GM12878 (cell line): ENCODE results near the gene PTPRN2. TPM values are rescaled to one million over a fixed set of nuclear protein-coding genes. Genes with fewer than 3 reads are reported as not detected.
"Not testable (repeated sequence)": the region's sequence is repeated elsewhere in the genome, so short reads cannot be mapped to it uniquely, and the experiment has no call there.

Source experiments
- ATAC-seq: fragments of 200-7000 bp; cut with Tn5 transposase; 3 replicates; pipeline ENCODE4 v1.9.1; 2020; ENCODE audit warnings: mild to moderate bottlenecking, moderate library complexity
- BruUV-seq: library from RNA; stranded (reverse); fragments of 400-500 nt; replicated peaks from 2 replicates; lab custom pipeline; 2021; lab: Mats Ljungman, UMichigan
- CTCF ChIA-PET: fragments of 300-600 bp; sonication (Branson Sonifier 250); formaldehyde crosslinking; extraction: SDS; loops from one replicate; lab custom pipeline; 2021; ENCODE audit warnings: inconsistent platforms; lab: Yijun Ruan, JAX
- POLR2A ChIA-PET: fragments of 350-600 bp; formaldehyde crosslinking; extraction: SDS; loops from one replicate; lab custom pipeline; 2021; ENCODE audit warnings: inconsistent platforms; lab: Charles Lee
- RAD21 ChIA-PET: fragments of 300-600 bp; sonication (Branson Sonifier 250); formaldehyde crosslinking; loops from one replicate; lab custom pipeline; 2023; ENCODE audit warnings: antibody characterized with exemption; ENCODE audit not compliant: unreplicated experiment; lab: Charles Lee
- SMC1A ChIA-PET: fragments of 300-600 bp; sonication (Branson Sonifier 250); formaldehyde crosslinking; loops from one replicate; lab custom pipeline; 2023; ENCODE audit not compliant: unreplicated experiment, uncharacterized antibody; lab: Charles Lee
- DNase-seq: peaks from one replicate; pipeline ENCODE4 v3.0.0-alpha.2; 2011; ENCODE audit warnings: low read depth, low spot score
- FAIRE-seq: peaks from 3 replicates; lab custom pipeline; 2011; peaks lifted over from hg19 to GRCh38; lab: Jason Lieb, UNC
- H2AFZ ChIP-seq: 2 replicates; pipeline ENCODE4 v1.6.0; 2011; ENCODE audit warnings: low read depth, low read length, control low read depth; ENCODE audit not compliant: control insufficient read depth
- H3K27ac ChIP-seq: 2 replicates; pipeline ENCODE4 v1.5.1; 2011; ENCODE audit warnings: control low read depth; ENCODE audit not compliant: control insufficient read depth, insufficient read depth
- H3K27me3 ChIP-seq, 2 experiments: replicated peaks in 1 of 2; 2 replicates each; pipeline versions ENCODE4 v1.6.0 to v1.6.1; 2011; ENCODE audit warnings: low read length in 1 of 2; ENCODE audit not compliant: control insufficient read depth in 2 of 2, insufficient read depth in 2 of 2
- H3K36me3 ChIP-seq, 2 experiments: 2 replicates each; pipeline ENCODE4 v1.5.1; 2011; ENCODE audit warnings: low read length in 1 of 2; ENCODE audit not compliant: control insufficient read depth in 2 of 2, insufficient read depth in 2 of 2
- H3K4me1 ChIP-seq: 2 replicates; pipeline ENCODE4 v1.6.1; 2011; ENCODE audit warnings: mild to moderate bottlenecking, low read length, moderate library complexity, mixed read lengths; ENCODE audit not compliant: control insufficient read depth, insufficient read depth
- H3K4me2 ChIP-seq: 2 replicates; pipeline ENCODE4 v1.6.0; 2011; ENCODE audit warnings: control low read depth; ENCODE audit not compliant: control insufficient read depth, insufficient read depth
- H3K4me3 ChIP-seq: fragments of 200-600 bp; sonication (generic); 2 replicates; pipeline ENCODE4 v1.5.1; 2016
- H3K79me2 ChIP-seq: 2 replicates; pipeline ENCODE4 v1.6.0; 2011; ENCODE audit warnings: low read length; ENCODE audit not compliant: control insufficient read depth, insufficient read depth
- H3K9ac ChIP-seq: 2 replicates; pipeline ENCODE4 v1.8.0; 2011; ENCODE audit warnings: low read length, control low read depth, mixed read lengths; ENCODE audit not compliant: control insufficient read depth, insufficient read depth
- H3K9me3 ChIP-seq: replicated peaks from 3 replicates; pipeline ENCODE4 v1.5.1; 2011; ENCODE audit warnings: mild to moderate bottlenecking, low read length; ENCODE audit not compliant: control insufficient read depth, insufficient read depth
- H4K20me1 ChIP-seq: 2 replicates; pipeline ENCODE4 v1.6.0; 2011; ENCODE audit not compliant: control insufficient read depth, insufficient read depth
- ESRRA ChIP-seq: IDR thresholded peaks from 2 replicates; pipeline ENCODE4 v1.6.1; 2012; ENCODE audit warnings: mild to moderate bottlenecking, low read length, improper control_type of control experiment
- ETV6 ChIP-seq, 2 experiments: fragments of 450-650 bp in 1 of 2; IDR thresholded peaks in 1 of 2; conservative IDR thresholded peaks in 1 of 2; 2 replicates each; pipeline ENCODE4 v1.6.1; 2014; ENCODE audit warnings: antibody characterized with exemption in 1 of 2, borderline replicate concordance in 1 of 2, low read depth in 1 of 2, mild to moderate bottlenecking in 1 of 2, moderate library complexity in 1 of 2
- IKZF1 ChIP-seq: fragments of 450-650 bp; conservative IDR thresholded peaks from 2 replicates; pipeline ENCODE4 v1.6.1; 2017; ENCODE audit warnings: antibody characterized with exemption, mild to moderate bottlenecking
- MEF2A ChIP-seq: IDR thresholded peaks from 2 replicates; pipeline ENCODE4 v1.6.1; 2011; ENCODE audit warnings: low read depth, mild to moderate bottlenecking, low read length, moderate library complexity; ENCODE audit not compliant: insufficient read depth
- MYB ChIP-seq: fragments of 150-350 bp; IDR thresholded peaks from 2 replicates; pipeline ENCODE4 v1.6.1; 2014; ENCODE audit warnings: mild to moderate bottlenecking, low read depth, low read length, borderline replicate concordance
- NR2C2 ChIP-seq: IDR thresholded peaks from 2 replicates; pipeline ENCODE4 v1.6.1; 2011; ENCODE audit warnings: borderline replicate concordance, low read depth; ENCODE audit not compliant: control insufficient read depth, insufficient read length
- RAD51 ChIP-seq: fragments of 450-650 bp; IDR thresholded peaks from 2 replicates; pipeline ENCODE4 v1.6.1; 2016; ENCODE audit warnings: moderate library complexity, mild to moderate bottlenecking, inconsistent platforms
- RCOR1 ChIP-seq: conservative IDR thresholded peaks from 2 replicates; pipeline ENCODE4 v1.6.1; 2012; ENCODE audit warnings: low read depth, low read length, improper control_type of control experiment
- SREBF1 ChIP-seq: IDR thresholded peaks from 2 replicates; pipeline ENCODE4 v1.6.1; 2012; ENCODE audit warnings: mild to moderate bottlenecking, low read length
- TBL1XR1 ChIP-seq: IDR thresholded peaks from 2 replicates; pipeline ENCODE4 v1.6.1; 2012; ENCODE audit warnings: low read depth, low read length, improper control_type of control experiment
- WGBS: methylation state at CpG from one replicate; pipeline ENCODE4 v1.1.6; 2016; ENCODE audit warnings: low lambda C conversion rate; ENCODE audit not compliant: insufficient replicate concordance, insufficient coverage; ENCODE audit errors: missing lambda C conversion rate; 5-methylcytosine and 5-hydroxymethylcytosine counted together
- in situ Hi-C: fragments of 300-500 bp; cut with MboI; formaldehyde crosslinking; loops from 9 replicates; pipeline ENCODE4 v1.14.3; 2018; ENCODE audit warnings: mixed read lengths
- intact Hi-C: fragments of 100-400 bp; cut with micrococcal nuclease; formaldehyde crosslinking; loops from one replicate; pipeline ENCODE4 v1.14.2; 2022; ENCODE audit not compliant: unreplicated experiment
- polyA plus RNA-seq, 11 experiments: library from polyadenylated mRNA; depleted of rRNA in 4 of 11; unstranded in 6 of 11; stranded (reverse) in 5 of 11; fragments of >200 nt; fragmentation: Nextera tagmentation in 4 of 11; fragmentation: Illumina TruSeq in 1 of 11; extraction: Ambion mirVana in 4 of 11; extraction: Trizol in 1 of 11; gene quantifications; 1 replicate in 1 of 11; 2 replicates in 10 of 11; pipeline versions ENCODE4 v1.2.1 to v1.2.3, GENCODE V29; 2011 to 2016; ENCODE audit warnings: inconsistent platforms in 2 of 11, missing spikeins in 2 of 11, low read depth in 1 of 11
- total RNA-seq, 4 experiments: library from RNA; depleted of rRNA in 3 of 4; stranded (reverse); fragments of >200 nt in 3 of 4; fragmentation: Illumina TruSeq in 1 of 4; extraction: Trizol in 1 of 4; gene quantifications; 2 replicates each; pipeline versions ENCODE4 v1.2.1 to v1.2.3, GENCODE V29; 2013 to 2021
- TF ChIP-seq, protein P1 (sequence below): fragments of 450-650 bp; IDR thresholded peaks from 2 replicates; pipeline ENCODE4 v1.6.1; 2017; ENCODE audit warnings: mild to moderate bottlenecking, moderate library complexity
- TF ChIP-seq, protein P2 (sequence below): fragments of 450-650 bp; IDR thresholded peaks from 2 replicates; pipeline ENCODE4 v1.6.1; 2017; ENCODE audit warnings: borderline replicate concordance

The PTPRN2 gene
- total and polyA plus RNA-seq, 10 of the 15 experiments (the other 5 are each of a cell fraction or from before 2014, with no cell fraction given): 5.4 TPM; not detected in 9

DNA sequence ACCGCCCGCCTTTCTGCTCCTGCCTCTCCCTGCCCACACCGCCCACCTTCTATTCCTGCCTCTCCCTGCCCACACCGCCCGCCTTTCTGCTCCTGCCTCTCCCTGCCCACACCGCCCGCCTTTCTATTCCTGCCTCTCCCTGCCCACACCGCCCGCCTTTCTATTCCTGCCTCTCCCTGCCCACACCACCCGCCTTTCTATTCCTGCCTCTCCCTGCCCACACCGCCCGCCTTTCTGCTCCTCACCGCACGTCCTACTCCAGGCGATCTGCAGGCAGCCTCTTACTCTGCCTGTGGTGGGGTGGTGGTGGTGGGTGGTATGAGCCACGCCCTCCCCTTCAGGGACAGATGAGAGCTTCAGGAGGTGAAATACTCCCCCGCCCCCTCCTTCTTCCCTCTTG lies 436.4 kb downstream of the PTPRN2 start:
- FAIRE-seq: not testable (repeated sequence)

DNA sequence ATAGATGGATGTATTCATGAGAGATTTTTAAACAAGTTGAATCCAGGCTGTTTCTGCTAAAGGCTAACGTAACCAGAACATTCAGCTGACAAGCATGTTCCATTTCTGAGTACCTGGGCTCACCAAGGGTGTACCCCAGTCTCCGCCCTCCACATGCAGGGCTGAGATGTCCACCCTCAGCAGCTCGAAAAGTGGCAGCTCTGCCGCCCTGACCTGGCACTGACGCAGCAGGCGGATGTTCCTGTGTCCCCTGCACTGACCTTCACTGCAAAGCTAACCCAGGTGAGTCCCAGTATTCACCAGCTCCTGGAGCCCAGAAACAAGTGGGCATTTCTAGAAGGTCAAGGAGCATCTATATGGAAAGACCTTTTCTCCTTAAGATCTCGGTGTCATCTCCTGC lies 437.4 kb downstream of the PTPRN2 start:
- Histone ChIP-seq H3K4me2 (no peak overlapping the region), H3K79me2 (no peaks in the 10 kb centered on the region), H3K9me3 (peaks cover 7% of the 10 kb centered on the region; the same call in 2 of the 3 replicates), H3K9ac (no peak overlapping the region), H3K36me3 (no peaks in the 10 kb centered on the region), H2AFZ (no peak overlapping the region), H4K20me1 (no peaks in the 10 kb centered on the region), H3K4me1 (no peaks in the 10 kb centered on the region), H3K4me3 (no peak overlapping the region), H3K27ac (no peak overlapping the region), H3K27me3 (no peaks in the 10 kb centered on the region)
- ChIA-PET RAD21 (no interaction called here), SMC1A (no interaction called here), POLR2A (no interaction called here), CTCF (no interaction called here)
- WGBS: 49% methylated on average over 7 of the region's 7 CpGs
- no TSS peak for BruUV-seq
- in situ Hi-C loops (no loop called here), intact Hi-C loops (no loop called here)
- ATAC-seq: no peak
- no peak for FAIRE-seq
- no peak for DNase-seq
- TF ChIP-seq MEF2A (no peak), IKZF1 (no peak), RCOR1 (no peak), TBL1XR1 (no peak), MYB (no peak), ETV6 (conservative IDR thresholded peaks at IDR 0.05 in 1 of 2, IDR thresholded peaks at IDR 0.05 in 1 of 2; ENCODE audit: borderline replicate concordance in 1 of 2, low read depth in 1 of 2) (no peak), SREBF1 (no peak), NR2C2 (no peak), RAD51 (no peak), ESRRA (no peak)
- TF ChIP-seq, protein P1, sequence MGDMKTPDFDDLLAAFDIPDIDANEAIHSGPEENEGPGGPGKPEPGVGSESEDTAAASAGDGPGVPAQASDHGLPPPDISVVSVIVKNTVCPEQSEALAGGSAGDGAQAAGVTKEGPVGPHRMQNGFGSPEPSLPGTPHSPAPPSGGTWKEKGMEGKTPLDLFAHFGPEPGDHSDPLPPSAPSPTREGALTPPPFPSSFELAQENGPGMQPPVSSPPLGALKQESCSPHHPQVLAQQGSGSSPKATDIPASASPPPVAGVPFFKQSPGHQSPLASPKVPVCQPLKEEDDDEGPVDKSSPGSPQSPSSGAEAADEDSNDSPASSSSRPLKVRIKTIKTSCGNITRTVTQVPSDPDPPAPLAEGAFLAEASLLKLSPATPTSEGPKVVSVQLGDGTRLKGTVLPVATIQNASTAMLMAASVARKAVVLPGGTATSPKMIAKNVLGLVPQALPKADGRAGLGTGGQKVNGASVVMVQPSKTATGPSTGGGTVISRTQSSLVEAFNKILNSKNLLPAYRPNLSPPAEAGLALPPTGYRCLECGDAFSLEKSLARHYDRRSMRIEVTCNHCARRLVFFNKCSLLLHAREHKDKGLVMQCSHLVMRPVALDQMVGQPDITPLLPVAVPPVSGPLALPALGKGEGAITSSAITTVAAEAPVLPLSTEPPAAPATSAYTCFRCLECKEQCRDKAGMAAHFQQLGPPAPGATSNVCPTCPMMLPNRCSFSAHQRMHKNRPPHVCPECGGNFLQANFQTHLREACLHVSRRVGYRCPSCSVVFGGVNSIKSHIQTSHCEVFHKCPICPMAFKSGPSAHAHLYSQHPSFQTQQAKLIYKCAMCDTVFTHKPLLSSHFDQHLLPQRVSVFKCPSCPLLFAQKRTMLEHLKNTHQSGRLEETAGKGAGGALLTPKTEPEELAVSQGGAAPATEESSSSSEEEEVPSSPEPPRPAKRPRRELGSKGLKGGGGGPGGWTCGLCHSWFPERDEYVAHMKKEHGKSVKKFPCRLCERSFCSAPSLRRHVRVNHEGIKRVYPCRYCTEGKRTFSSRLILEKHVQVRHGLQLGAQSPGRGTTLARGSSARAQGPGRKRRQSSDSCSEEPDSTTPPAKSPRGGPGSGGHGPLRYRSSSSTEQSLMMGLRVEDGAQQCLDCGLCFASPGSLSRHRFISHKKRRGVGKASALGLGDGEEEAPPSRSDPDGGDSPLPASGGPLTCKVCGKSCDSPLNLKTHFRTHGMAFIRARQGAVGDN: no peak
- TF ChIP-seq, protein P2, sequence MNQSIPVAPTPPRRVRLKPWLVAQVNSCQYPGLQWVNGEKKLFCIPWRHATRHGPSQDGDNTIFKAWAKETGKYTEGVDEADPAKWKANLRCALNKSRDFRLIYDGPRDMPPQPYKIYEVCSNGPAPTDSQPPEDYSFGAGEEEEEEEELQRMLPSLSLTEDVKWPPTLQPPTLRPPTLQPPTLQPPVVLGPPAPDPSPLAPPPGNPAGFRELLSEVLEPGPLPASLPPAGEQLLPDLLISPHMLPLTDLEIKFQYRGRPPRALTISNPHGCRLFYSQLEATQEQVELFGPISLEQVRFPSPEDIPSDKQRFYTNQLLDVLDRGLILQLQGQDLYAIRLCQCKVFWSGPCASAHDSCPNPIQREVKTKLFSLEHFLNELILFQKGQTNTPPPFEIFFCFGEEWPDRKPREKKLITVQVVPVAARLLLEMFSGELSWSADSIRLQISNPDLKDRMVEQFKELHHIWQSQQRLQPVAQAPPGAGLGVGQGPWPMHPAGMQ: no peak

More for the DNA sequence above, 436.4 kb downstream of the PTPRN2 start:
- intact Hi-C loops, SMC1A ChIA-PET, H3K9me3 ChIP-seq, H3K27ac ChIP-seq, H3K4me3 ChIP-seq, BruUV-seq, H3K36me3 ChIP-seq, H3K4me1 ChIP-seq, H3K27me3 ChIP-seq, H3K79me2 ChIP-seq, H3K9ac ChIP-seq, H2AFZ ChIP-seq, CTCF ChIA-PET, H4K20me1 ChIP-seq, in situ Hi-C loops, H3K4me2 ChIP-seq, ATAC-seq, DNase-seq, RAD21 ChIA-PET, POLR2A ChIA-PET: not testable (repeated sequence)
- WGBS: 44% methylated on average over 13 of the region's 17 CpGs
